ENCODE results near the gene SNRNP70.

DNA sequence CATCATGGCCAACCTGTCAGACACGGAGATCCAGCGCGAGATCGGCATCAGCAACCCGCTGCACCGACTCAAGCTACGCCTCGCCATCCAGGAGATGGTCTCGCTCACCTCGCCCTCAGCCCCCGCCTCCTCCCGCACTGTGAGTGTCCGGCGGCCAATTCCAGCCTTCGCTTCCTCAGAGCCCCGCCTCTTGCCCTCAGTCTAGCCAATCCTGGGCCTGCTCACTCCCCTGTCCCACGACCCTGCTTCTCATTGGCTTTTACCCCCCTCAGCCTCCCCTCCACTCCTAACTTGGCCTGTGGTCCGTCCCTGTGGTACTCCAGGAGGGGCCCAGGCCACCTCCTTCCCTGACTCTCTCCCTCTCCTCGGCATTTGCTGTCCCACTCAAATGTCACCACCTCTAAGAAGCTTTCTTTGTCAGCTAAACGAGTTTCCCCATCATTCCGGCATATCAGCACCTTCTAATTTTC, 57.6 kb downstream of the SNRNP70 start:
- TF ChIP-seq, protein P1, sequence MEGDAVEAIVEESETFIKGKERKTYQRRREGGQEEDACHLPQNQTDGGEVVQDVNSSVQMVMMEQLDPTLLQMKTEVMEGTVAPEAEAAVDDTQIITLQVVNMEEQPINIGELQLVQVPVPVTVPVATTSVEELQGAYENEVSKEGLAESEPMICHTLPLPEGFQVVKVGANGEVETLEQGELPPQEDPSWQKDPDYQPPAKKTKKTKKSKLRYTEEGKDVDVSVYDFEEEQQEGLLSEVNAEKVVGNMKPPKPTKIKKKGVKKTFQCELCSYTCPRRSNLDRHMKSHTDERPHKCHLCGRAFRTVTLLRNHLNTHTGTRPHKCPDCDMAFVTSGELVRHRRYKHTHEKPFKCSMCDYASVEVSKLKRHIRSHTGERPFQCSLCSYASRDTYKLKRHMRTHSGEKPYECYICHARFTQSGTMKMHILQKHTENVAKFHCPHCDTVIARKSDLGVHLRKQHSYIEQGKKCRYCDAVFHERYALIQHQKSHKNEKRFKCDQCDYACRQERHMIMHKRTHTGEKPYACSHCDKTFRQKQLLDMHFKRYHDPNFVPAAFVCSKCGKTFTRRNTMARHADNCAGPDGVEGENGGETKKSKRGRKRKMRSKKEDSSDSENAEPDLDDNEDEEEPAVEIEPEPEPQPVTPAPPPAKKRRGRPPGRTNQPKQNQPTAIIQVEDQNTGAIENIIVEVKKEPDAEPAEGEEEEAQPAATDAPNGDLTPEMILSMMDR (optimal IDR thresholded peaks at IDR 0.05 in 1 of 3, IDR thresholded peaks at IDR 0.05 in 1 of 3, conservative IDR thresholded peaks at IDR 0.05 in 1 of 3; ENCODE audit: extremely low read depth in 1 of 3, insufficient read depth in 2 of 3, low read length in 3 of 3), result no peak
- TF ChIP-seq EZH2 (IDR thresholded peaks at IDR 0.05; ENCODE audit: low read length), result no peak

All from keratinocyte (primary cell).